ENCODE results near the gene OR6C70. TPM values are rescaled to one million over a fixed set of nuclear protein-coding genes. Genes with fewer than 3 reads are reported as not detected.
A peak's percentile ranks its signal among the peaks of the same experiment; 100 is the strongest.

Gene OR6C70
- total and polyA plus RNA-seq, 2 of the 13 experiments (the other 11 are each of a cell fraction or from before 2014, with no cell fraction given) = not detected

DNA sequence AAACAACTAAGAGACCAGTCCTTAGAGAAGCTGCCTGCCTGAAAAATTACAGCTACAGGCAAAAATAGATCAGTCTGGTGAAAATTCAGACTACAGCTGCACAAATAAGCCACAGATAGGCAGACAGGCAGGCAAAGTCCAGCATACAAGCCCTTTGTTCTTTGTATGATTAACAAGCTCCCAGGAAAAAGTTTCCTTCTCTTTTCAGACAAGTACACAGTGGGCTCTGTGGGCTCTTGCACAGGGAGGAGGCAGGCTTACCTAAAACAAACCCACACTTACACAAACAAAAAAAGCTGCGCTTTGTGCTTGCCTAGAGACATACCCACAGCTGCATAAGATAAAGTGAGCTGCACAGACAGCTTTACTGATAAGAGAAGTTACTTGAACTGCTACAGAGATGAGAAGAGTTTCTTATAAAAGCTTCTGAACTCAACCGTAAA, 29.9 kb upstream of the OR6C70 start (continued):
- TF ChIP-seq, protein P1, sequence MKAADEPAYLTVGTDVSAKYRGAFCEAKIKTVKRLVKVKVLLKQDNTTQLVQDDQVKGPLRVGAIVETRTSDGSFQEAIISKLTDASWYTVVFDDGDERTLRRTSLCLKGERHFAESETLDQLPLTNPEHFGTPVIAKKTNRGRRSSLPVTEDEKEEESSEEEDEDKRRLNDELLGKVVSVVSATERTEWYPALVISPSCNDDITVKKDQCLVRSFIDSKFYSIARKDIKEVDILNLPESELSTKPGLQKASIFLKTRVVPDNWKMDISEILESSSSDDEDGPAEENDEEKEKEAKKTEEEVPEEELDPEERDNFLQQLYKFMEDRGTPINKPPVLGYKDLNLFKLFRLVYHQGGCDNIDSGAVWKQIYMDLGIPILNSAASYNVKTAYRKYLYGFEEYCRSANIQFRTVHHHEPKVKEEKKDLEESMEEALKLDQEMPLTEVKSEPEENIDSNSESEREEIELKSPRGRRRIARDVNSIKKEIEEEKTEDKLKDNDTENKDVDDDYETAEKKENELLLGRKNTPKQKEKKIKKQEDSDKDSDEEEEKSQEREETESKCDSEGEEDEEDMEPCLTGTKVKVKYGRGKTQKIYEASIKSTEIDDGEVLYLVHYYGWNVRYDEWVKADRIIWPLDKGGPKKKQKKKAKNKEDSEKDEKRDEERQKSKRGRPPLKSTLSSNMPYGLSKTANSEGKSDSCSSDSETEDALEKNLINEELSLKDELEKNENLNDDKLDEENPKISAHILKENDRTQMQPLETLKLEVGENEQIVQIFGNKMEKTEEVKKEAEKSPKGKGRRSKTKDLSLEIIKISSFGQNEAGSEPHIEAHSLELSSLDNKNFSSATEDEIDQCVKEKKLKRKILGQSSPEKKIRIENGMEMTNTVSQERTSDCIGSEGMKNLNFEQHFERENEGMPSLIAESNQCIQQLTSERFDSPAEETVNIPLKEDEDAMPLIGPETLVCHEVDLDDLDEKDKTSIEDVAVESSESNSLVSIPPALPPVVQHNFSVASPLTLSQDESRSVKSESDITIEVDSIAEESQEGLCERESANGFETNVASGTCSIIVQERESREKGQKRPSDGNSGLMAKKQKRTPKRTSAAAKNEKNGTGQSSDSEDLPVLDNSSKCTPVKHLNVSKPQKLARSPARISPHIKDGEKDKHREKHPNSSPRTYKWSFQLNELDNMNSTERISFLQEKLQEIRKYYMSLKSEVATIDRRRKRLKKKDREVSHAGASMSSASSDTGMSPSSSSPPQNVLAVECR (CRISPR knock-in tag; IDR thresholded peaks at IDR 0.05; ENCODE audit: borderline replicate concordance) = no peak; the same call in 1 of the 2 replicates
- TF ChIP-seq XRCC5 (optimal IDR thresholded peaks at IDR 0.05; ENCODE audit: low read length) (peak; percentile 27), ZNF607 (CRISPR knock-in tag; IDR thresholded peaks at IDR 0.05; ENCODE audit: borderline replicate concordance) (peak; percentile 36; the same call in 1 of the 2 replicates), JARID2 (CRISPR knock-in tag; IDR thresholded peaks at IDR 0.05; ENCODE audit: insufficient replicate concordance) (no peak), SRSF4 (IDR thresholded peaks at IDR 0.05; ENCODE audit: low read depth, low read length, poor library complexity, severe bottlenecking) (no peak), ZNF557 (CRISPR knock-in tag; IDR thresholded peaks at IDR 0.05) (0 out of 2 replicates have a peak, but pooled peaks have one; percentile 82), FOXP1 (IDR thresholded peaks at IDR 0.05) (no peak), FOXP1 (CRISPR knock-in tag; IDR thresholded peaks at IDR 0.05) (peak; percentile 71), ZNF615 (CRISPR knock-in tag; IDR thresholded peaks at IDR 0.05; ENCODE audit: borderline replicate concordance) (no peak)
- TF ChIP-seq, protein P2, sequence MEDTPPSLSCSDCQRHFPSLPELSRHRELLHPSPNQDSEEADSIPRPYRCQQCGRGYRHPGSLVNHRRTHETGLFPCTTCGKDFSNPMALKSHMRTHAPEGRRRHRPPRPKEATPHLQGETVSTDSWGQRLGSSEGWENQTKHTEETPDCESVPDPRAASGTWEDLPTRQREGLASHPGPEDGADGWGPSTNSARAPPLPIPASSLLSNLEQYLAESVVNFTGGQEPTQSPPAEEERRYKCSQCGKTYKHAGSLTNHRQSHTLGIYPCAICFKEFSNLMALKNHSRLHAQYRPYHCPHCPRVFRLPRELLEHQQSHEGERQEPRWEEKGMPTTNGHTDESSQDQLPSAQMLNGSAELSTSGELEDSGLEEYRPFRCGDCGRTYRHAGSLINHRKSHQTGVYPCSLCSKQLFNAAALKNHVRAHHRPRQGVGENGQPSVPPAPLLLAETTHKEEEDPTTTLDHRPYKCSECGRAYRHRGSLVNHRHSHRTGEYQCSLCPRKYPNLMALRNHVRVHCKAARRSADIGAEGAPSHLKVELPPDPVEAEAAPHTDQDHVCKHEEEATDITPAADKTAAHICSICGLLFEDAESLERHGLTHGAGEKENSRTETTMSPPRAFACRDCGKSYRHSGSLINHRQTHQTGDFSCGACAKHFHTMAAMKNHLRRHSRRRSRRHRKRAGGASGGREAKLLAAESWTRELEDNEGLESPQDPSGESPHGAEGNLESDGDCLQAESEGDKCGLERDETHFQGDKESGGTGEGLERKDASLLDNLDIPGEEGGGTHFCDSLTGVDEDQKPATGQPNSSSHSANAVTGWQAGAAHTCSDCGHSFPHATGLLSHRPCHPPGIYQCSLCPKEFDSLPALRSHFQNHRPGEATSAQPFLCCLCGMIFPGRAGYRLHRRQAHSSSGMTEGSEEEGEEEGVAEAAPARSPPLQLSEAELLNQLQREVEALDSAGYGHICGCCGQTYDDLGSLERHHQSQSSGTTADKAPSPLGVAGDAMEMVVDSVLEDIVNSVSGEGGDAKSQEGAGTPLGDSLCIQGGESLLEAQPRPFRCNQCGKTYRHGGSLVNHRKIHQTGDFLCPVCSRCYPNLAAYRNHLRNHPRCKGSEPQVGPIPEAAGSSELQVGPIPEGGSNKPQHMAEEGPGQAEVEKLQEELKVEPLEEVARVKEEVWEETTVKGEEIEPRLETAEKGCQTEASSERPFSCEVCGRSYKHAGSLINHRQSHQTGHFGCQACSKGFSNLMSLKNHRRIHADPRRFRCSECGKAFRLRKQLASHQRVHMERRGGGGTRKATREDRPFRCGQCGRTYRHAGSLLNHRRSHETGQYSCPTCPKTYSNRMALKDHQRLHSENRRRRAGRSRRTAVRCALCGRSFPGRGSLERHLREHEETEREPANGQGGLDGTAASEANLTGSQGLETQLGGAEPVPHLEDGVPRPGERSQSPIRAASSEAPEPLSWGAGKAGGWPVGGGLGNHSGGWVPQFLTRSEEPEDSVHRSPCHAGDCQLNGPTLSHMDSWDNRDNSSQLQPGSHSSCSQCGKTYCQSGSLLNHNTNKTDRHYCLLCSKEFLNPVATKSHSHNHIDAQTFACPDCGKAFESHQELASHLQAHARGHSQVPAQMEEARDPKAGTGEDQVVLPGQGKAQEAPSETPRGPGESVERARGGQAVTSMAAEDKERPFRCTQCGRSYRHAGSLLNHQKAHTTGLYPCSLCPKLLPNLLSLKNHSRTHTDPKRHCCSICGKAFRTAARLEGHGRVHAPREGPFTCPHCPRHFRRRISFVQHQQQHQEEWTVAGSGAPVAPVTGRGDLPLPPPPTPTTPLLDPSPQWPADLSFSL (CRISPR knock-in tag; IDR thresholded peaks at IDR 0.05) = peak; percentile 88; the same call in 1 of the 2 replicates
- TF ChIP-seq, protein P3, sequence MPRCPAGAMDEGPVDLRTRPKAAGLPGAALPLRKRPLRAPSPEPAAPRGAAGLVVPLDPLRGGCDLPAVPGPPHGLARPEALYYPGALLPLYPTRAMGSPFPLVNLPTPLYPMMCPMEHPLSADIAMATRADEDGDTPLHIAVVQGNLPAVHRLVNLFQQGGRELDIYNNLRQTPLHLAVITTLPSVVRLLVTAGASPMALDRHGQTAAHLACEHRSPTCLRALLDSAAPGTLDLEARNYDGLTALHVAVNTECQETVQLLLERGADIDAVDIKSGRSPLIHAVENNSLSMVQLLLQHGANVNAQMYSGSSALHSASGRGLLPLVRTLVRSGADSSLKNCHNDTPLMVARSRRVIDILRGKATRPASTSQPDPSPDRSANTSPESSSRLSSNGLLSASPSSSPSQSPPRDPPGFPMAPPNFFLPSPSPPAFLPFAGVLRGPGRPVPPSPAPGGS (CRISPR knock-in tag; IDR thresholded peaks at IDR 0.05) = no peak
- TF ChIP-seq, protein P4, sequence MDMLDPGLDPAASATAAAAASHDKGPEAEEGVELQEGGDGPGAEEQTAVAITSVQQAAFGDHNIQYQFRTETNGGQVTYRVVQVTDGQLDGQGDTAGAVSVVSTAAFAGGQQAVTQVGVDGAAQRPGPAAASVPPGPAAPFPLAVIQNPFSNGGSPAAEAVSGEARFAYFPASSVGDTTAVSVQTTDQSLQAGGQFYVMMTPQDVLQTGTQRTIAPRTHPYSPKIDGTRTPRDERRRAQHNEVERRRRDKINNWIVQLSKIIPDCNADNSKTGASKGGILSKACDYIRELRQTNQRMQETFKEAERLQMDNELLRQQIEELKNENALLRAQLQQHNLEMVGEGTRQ (IDR thresholded peaks at IDR 0.05; ENCODE audit: low read depth, low read length) = no peak
- TF ChIP-seq, protein P4 (CRISPR knock-in tag; IDR thresholded peaks at IDR 0.05; ENCODE audit: borderline replicate concordance) = no peak
